ENCODE results near the gene AKAP8L.

Gene AKAP8L, protein sequence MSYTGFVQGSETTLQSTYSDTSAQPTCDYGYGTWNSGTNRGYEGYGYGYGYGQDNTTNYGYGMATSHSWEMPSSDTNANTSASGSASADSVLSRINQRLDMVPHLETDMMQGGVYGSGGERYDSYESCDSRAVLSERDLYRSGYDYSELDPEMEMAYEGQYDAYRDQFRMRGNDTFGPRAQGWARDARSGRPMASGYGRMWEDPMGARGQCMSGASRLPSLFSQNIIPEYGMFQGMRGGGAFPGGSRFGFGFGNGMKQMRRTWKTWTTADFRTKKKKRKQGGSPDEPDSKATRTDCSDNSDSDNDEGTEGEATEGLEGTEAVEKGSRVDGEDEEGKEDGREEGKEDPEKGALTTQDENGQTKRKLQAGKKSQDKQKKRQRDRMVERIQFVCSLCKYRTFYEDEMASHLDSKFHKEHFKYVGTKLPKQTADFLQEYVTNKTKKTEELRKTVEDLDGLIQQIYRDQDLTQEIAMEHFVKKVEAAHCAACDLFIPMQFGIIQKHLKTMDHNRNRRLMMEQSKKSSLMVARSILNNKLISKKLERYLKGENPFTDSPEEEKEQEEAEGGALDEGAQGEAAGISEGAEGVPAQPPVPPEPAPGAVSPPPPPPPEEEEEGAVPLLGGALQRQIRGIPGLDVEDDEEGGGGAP
- total RNA-seq, result 65.2 to 144 reads per million in 2 experiments

DNA sequence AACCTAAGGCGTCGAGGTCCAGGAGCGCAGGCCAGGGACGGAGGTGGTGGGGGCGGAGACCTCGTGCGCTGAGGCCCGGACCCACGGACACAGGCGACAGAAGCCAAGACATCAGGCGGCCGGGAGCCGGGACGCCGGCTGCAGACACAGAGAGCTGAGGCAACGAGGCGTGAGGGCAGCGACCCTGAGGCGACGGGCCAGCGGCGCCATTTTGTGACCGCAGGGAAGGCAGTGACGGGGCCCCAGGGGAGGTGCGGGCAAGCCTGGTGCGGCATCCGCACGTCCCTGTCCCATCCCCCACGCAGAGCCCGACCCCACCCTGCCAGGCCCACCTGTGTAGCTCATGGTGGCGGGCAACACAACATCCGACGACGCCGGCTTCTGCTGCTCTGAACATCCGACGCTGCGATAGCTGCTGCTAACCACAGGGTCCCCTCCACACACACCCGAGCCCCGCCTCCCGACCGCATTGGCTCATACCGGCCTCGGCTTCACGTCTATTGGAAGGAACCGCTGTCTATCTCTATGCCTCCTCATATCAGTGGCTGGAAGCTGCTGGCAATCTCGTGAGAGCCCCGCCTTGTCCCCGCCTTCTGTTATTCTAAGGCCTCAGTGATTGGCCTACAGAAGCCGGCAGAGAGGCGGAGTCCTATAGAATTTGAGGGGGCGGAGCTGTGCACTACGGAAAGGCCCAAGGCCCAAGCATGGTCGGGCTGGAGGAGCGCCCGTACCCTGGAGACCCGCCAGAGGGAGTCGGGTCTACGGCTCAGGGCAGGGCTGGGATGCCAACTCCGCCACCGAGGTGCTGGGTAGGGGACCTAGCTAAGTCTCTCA is at the start of gene AKAP8L:
AKAP8L (minus strand) TSS at position 410 of the 834 bp plus-strand sequence; CDS start at position 345, 65 bp downstream.
- peak; percentile 97 for DNase-seq (ENCODE audit: low read depth)

DNA sequence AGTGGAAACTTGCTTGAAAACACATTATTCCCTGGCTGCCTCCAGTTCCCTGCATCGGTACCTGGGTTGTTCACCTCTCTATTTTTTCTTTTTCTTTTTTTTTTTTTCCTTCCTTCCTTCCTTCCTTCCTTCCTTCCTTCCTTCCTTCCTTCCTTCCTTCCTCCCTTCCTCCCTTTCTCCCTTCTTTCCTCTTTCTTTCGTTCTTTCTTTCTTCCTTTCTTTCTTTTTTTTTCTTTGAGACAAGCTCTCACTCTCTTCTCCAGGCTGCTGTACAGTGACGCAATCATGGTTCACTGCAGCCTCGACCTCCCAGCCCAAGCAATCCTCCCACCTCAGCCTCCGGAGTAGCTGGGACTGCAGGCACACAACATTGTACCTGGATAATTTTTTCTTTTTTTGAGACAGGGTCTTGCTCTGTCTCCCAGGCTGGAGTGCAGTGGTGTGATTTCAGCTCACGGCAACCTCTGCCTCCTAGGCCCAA is 49.0 kb upstream of the AKAP8L start:
- no peak for DNase-seq (ENCODE audit: low read depth)

GRCh38 chr19:15466851-15467733 is 48.3 kb upstream of the AKAP8L start:
- DNase-seq (ENCODE audit: low read depth), result no peak

DNA sequence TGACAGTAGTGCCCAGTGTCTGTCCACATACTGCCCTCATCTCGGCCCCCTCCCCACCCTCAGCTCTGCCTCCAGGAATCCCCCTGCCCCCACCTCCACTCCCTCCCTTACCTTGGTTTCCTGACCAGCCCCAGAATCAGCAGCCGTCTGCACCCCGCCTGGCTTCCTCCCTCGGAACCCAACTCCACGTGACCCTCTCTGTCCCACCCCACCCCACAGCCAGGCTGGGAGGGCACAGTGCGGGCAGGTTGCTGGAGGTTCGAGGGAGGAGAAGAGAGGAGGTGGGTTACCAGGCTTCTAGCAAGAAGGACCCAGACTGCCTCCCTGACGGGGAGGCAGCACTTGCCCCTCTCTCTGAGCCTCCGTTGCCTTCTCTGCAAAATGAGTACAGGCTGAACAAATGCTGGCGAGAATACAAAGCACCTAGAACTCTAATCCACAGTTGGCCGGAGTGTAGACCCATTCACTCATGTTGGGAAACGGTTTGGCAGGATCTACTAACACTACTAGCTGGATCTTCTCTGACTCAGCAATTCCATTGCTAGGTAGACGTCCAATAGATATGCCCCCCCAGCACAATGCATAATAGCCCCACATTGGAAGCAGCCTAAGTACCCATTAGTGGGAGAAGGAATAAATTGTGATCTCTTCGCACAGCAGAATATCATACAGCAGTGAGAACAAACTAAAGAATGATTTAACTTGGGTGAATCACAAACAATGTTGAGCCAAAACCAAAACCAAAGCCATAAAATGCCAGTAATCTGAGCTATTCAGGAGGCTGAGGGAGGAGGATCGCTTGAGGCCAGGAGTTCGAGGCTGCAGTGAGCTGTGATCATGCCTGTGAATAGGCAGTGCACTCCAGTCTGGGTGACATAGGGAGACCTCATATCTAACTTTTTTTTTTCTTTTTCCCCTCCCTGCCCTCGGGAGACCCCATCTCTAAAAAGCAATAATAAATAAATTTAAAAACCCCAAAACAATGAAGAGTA is 45.9 kb upstream of the AKAP8L start, which contains the start of gene RASAL3:
RASAL3 (minus strand) TSS at position 151 of the 992 bp plus-strand sequence. CDS start 186 bp downstream, outside the sequence.
- DNase-seq (ENCODE audit: low read depth), result peak; percentile 39

DNA sequence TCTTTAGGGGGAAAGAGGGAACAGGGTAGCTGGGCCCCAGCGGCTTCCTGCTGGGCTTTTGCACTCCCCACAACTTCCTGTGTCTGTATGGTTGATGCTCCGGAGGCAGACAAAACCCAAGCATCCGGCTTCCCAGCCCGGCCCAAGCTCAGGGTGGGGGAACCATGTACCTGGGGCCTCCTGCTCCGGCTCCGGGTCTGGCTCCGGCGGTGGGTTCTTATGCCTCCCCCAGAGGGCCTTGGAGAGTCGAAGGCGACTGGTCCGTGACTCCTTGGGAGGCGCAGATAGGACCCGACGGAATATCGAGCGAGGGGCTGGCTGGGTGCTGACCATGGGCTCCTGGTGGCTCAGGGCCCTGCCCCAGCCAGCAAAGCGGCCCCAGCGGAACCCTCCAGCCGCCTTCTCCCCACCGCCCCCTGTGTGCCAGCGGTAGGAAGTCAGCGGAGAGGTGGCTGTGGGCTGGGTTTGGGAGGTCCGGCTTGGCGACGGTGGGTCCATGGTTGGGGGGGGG is 45.1 kb upstream of the AKAP8L start:
- peak; percentile 66 for DNase-seq (ENCODE audit: low read depth)

DNA sequence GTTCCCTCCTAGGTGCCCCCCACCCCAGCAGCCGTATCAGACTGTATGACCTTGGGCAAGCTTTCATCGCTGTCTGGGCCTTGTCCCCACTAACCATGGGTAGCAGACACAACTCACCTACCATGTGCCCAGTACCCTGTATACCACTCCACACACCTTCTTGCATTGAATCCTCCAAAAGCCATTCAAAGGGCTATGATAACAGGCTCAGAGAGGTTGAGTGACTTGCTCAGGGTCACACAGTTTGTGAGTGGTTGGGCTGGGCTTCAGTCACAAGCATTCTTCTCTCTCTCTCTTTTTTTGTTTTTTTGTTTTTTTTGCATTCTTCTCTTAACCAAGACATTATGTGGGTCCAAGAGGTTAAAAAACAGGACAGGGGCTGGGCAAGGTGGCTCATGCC is 42.9 kb upstream of the AKAP8L start:
- DNase-seq (ENCODE audit: low read depth), result no peak

DNA sequence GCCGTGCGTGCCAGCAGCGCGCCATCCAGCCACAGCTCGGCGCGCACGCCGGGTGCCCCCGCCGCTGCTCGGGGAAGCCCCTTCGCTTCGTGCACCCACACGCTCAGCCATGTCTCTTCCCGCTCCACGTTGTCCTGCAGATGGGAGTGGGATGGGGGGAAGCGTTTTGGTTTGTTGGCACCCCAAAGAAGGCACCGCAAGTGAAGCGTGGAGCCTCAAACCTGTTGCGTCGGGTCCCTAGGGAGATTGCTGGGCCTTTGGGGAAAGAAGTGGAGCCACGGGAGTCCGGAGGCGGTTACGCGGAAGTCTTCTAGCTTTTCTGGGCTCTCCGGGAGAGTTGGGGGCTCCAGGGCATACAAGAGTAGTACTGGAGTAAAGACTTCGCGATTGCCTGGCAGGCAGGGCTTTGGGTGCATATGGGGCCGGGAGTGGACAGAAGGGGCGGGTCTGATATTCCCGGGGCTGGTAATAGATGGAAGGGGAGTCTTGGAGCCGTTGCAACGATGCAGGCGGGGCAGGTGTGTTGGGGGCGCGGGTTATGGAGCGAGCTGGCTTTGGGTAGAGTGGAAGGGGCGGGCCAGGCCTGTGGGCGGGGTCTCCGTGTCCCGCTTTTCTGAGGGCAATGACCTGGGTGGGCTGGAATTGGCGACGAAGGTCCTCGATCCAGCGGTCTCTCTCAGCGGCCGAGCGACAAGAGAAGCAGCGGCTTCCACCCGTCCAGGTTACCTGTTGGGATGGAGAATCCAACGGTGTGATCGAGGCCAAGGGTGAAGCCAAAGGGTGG is 39.1 kb upstream of the AKAP8L start:
- DNase-seq (ENCODE audit: low read depth), result no peak

GRCh38 chr19:15456871-15457700 is 38.3 kb upstream of the AKAP8L start:
- no peak for DNase-seq (ENCODE audit: low read depth)

- no peak for DNase-seq (ENCODE audit: low read depth)
Observed at GRCh38 chr19:15456441-15456840, 37.7 kb upstream of the AKAP8L start.

GRCh38 chr19:15455996-15456395 is 37.2 kb upstream of the AKAP8L start:
- DNase-seq (ENCODE audit: low read depth), result no peak

- DNase-seq (ENCODE audit: low read depth), result no peak
Observed at GRCh38 chr19:15453906-15454860, 35.4 kb upstream of the AKAP8L start.

DNA sequence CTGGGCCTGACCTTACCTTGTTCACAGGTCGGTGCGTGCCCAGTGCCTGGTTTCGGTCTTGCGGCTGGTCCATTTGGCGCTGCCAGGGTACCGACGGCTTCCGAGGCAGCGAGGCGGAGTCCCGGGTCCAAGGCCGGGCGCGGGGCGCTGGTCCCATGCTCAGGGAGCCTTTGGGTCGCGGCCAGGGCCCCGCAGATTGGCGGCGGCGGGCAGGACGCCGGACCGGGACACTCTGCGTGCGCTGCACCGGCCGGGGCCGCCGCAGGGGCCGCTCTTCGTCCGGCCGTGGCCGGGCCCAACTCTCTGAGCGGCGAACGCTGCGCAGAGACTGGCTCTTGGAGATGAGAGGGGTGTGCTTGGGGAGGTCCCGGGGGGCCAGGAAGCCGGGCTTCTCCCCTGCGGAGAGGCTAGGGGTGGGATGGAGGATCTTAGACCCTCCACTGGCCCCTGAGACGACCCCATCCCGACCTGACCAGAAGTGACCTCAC is 34.3 kb upstream of the AKAP8L start:
- DNase-seq (ENCODE audit: low read depth), result no peak

- no peak for DNase-seq (ENCODE audit: low read depth)
Observed at GRCh38 chr19:15452111-15453047, 33.6 kb upstream of the AKAP8L start.

GRCh38 chr19:15450528-15450890 is 31.7 kb upstream of the AKAP8L start:
- no peak for DNase-seq (ENCODE audit: low read depth)

Measured in T follicular helper cell (primary cell).